Progenitor cell of endocrine pancreas (in vitro differentiated cells): ENCODE data around the gene NOL4L. TPM values are rescaled to one million over a fixed set of nuclear protein-coding genes. Genes with fewer than 3 reads are reported as not detected.

ENCODE experiments used
- DNase-seq: peaks from one replicate; pipeline ENCODE4 v3.0.0; 2021; ENCODE audit warnings: low spot score; ENCODE audit not compliant: unreplicated experiment
- H3K27ac Mint-ChIP-seq: 2 replicates; pipeline ENCODE4 v1.8.0; 2021; ENCODE audit warnings: mild to moderate bottlenecking, moderate library complexity, mixed read lengths
- H3K27me3 Mint-ChIP-seq: 2 replicates; pipeline ENCODE4 v1.8.0; 2021; ENCODE audit warnings: mixed read lengths
- H3K36me3 Mint-ChIP-seq: 2 replicates; pipeline ENCODE4 v1.8.0; 2022; ENCODE audit warnings: mixed read lengths; ENCODE audit not compliant: insufficient read depth
- H3K4me1 Mint-ChIP-seq: 2 replicates; pipeline ENCODE4 v1.8.0; 2021; ENCODE audit warnings: low read depth, mixed read lengths
- H3K4me3 Mint-ChIP-seq: 2 replicates; pipeline ENCODE4 v1.8.0; 2021; ENCODE audit warnings: low read depth, mild to moderate bottlenecking, moderate library complexity, mixed read lengths
- H3K9me3 Mint-ChIP-seq: 2 replicates; pipeline ENCODE4 v1.8.0; 2021; ENCODE audit warnings: low read depth, mixed read lengths
- total RNA-seq: library from RNA; stranded (reverse); gene quantifications from 2 replicates; pipeline ENCODE4 v1.2.1, GENCODE V29; 2021
- TF ChIP-seq, protein P1 (sequence below): fragments of 200-600 bp; sonication (generic); IDR thresholded peaks from one replicate; pipeline ENCODE4 v1.5.0; 2021; ENCODE audit warnings: antibody characterized with exemption, mild to moderate bottlenecking; ENCODE audit not compliant: unreplicated experiment

NOL4L gene
- total RNA-seq, 1 donor from 2014 or later: 90.4 TPM

DNA sequence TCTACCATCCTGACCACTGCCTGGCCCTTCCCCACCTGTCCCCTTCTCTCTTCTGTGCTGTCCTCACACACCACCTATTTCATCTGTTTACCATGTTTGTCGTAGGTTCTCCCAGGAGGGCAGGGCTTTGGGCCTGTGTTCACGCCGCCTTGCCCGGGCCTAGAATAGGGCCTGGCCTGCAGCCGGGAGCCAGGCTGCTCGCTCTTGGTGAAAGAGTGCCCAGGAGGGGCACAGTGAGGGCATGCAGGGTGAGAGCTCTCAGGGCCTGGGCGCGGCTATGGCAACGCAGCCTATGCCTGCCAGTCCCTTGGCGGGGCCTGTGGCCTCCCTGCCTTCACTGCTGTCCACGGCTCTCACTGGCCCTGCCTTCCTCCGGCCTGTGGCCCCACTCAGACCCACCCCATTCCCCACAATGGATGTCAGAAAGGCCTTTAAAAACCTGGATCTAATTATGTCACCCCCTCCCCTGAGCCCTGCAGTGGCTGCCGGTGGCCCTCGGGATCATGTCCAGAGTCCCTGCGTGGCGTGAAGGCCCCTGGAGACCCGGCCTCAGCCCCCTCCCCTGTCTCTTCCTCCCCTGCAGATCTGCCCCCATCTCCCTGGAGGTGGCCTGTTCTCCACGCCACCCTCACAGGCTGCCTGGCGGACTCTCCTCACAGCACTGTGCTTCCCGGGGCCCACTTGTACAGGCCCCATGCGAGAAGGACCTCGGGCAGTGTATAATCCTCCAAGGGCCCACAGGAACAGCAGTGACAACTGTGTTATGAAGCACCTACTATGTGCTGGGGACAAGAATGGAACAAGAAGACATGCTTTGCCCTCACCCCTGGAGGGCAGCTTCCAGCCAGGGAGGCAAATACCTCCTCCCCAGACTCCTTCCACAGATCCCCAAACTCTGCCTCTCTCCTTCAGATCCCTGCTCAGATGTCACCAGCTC lies 22.9 kb upstream of the NOL4L start:
- Mint-ChIP-seq H3K4me3 (no peak overlapping the region), H3K9me3 (no peaks in the 10 kb centered on the region), H3K27ac (no peak overlapping the region), H3K27me3 (peaks cover 22% of the 10 kb centered on the region), H3K4me1 (peaks cover 4% of the 10 kb centered on the region), H3K36me3 (no peaks in the 10 kb centered on the region)
- TF ChIP-seq, protein P1, sequence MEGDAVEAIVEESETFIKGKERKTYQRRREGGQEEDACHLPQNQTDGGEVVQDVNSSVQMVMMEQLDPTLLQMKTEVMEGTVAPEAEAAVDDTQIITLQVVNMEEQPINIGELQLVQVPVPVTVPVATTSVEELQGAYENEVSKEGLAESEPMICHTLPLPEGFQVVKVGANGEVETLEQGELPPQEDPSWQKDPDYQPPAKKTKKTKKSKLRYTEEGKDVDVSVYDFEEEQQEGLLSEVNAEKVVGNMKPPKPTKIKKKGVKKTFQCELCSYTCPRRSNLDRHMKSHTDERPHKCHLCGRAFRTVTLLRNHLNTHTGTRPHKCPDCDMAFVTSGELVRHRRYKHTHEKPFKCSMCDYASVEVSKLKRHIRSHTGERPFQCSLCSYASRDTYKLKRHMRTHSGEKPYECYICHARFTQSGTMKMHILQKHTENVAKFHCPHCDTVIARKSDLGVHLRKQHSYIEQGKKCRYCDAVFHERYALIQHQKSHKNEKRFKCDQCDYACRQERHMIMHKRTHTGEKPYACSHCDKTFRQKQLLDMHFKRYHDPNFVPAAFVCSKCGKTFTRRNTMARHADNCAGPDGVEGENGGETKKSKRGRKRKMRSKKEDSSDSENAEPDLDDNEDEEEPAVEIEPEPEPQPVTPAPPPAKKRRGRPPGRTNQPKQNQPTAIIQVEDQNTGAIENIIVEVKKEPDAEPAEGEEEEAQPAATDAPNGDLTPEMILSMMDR: no peak
- DNase-seq: no peak

DNA sequence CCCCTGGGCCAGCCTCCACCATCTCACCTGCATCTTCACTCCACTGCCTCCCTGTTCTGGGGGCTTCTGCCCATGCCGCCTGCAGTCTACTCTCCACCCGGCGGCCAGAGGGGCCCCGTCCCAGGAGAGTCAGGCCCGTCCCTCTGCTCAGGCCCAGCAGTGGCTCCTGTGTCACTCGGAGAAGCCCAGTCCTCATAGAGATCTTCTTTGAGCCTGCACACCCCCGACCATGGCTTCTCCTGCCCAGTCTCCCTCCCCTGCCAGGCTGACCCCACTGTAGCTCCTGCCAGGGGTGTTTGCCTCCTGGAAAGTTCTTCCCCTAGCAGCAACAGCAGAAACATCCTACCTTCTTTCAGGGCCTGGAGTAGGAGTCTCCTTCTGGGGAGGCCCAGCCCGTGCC lies 22.2 kb upstream of the NOL4L start:
- Mint-ChIP-seq H3K27ac (no peak overlapping the region), H3K36me3 (no peaks in the 10 kb centered on the region), H3K4me3 (no peak overlapping the region), H3K9me3 (no peaks in the 10 kb centered on the region), H3K4me1 (peaks cover 4% of the 10 kb centered on the region), H3K27me3 (peaks cover 26% of the 10 kb centered on the region)
- TF ChIP-seq, protein P1: no peak
- no peak for DNase-seq

DNA sequence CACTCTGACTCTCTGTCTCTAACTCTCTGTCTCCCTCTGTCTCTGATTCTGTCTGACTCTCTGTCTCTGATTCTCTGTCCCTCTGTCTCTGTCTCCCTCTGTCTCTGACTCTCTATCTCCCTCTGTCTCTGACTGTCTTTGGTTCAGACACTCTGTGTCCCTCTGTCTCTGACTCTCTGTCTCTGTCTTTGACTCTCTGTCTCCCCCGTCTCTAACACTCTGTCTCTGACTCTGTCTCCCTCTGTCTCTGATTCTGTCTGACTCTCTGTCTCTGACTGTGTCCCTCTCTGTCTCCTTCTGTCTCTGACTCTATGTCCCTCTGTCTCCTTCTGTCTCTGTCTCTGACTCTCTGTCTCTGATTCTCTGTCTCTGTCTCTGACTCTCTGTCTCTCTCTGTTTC lies 21.7 kb upstream of the NOL4L start:
- Mint-ChIP-seq H3K36me3 (no peaks in the 10 kb centered on the region), H3K4me3 (no peak overlapping the region), H3K4me1 (peaks cover 4% of the 10 kb centered on the region), H3K27me3 (peaks cover 23% of the 10 kb centered on the region), H3K27ac (no peak overlapping the region), H3K9me3 (no peaks in the 10 kb centered on the region)
- no peak for DNase-seq
- TF ChIP-seq, protein P1: no peak

DNA sequence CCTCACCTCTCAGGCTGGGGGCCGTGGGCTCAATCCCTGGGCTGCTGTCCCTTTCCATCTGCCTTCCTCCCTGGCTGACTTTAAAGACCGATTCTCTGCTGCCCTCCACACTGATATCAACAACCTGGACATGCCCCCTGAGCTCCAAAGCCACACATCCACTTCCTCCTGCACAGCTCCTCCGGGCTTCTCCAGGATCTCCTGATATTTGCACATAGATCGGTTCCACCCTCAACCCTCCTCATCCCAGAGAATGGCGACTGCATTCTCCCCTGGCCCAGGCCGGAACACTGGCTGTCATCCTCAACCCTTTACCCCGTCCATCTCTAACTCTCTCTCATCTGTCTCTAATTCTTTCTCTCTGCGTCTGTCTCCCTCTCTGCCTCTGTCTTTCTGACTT lies 21.0 kb upstream of the NOL4L start:
- Mint-ChIP-seq H3K4me1 (peaks cover 4% of the 10 kb centered on the region), H3K27me3 (peaks cover 23% of the 10 kb centered on the region), H3K9me3 (no peaks in the 10 kb centered on the region), H3K27ac (no peak overlapping the region), H3K36me3 (no peaks in the 10 kb centered on the region), H3K4me3 (no peak overlapping the region)
- TF ChIP-seq, protein P1: no peak
- DNase-seq: no peak

DNA sequence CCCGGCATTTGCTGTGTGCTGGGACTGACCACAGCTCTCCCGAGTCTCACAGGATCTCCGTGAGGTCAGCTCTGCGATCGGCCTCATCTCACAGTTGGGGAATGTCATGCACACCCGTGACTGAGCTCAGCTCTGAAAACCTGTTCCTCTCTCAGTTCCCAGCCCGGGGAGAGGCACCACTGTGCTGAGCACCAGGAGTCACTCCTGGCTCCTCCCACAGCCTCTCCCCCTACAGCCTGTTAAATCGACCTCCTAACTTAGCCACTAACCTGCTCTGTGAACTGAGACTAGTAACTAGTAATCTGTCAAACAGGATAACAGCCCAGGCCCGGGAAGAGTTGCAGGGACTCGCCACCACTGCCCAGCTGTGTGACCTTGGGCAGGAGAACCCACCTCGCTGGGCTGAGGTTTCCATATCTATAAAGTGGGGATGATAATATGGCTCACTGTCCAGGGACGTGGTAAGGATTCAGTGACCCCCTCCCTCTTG lies 20.1 kb upstream of the NOL4L start:
- peak overlapping the region; percentile 67 for H3K27ac Mint-ChIP-seq
- peaks cover 4% of the 10 kb centered on the region for H3K4me1 Mint-ChIP-seq
- TF ChIP-seq, protein P1: no peak
- peaks cover 23% of the 10 kb centered on the region for H3K27me3 Mint-ChIP-seq
- H3K9me3 Mint-ChIP-seq: no peaks in the 10 kb centered on the region
- DNase-seq: no peak
- H3K4me3 Mint-ChIP-seq: no peak overlapping the region
- no peaks in the 10 kb centered on the region for H3K36me3 Mint-ChIP-seq
